Lower leg skin (tissue), 4 donors: ENCODE data around the gene LIFR. TPM values are rescaled to one million over a fixed set of nuclear protein-coding genes. Genes with fewer than 3 reads are reported as not detected.

Experiments used
- DNase-seq, 2 donors: peaks; one replicate each; pipeline ENCODE4 v3.0.0-alpha.2; 2019; ENCODE audit warnings: low spot score in 2 of 2
- H3K4me3 ChIP-seq: fragments of 200-600 bp; sonication (generic); 2 replicates; pipeline ENCODE4 v1.5.1; 2017; ENCODE audit warnings: mild to moderate bottlenecking, low read depth; ENCODE audit not compliant: poor library complexity, severe bottlenecking
- CTCF ChIP-seq, 3 donors: fragments of 450-650 bp; IDR thresholded peaks; one replicate each; pipeline ENCODE4 v1.5.1; 2016; ENCODE audit warnings: antibody characterized with exemption in 3 of 3, mild to moderate bottlenecking in 3 of 3, moderate library complexity in 2 of 3
- POLR2A ChIP-seq, 2 donors: fragments of 450-650 bp; IDR thresholded peaks; one replicate each; pipeline ENCODE4 v1.6.1; 2016 to 2017; ENCODE audit warnings: antibody characterized with exemption in 2 of 2, mild to moderate bottlenecking in 1 of 2, moderate library complexity in 1 of 2
- WGBS, 2 donors: methylation state at CpG; one replicate each; pipeline ENCODE4 v1.1.5; 2018; 5-methylcytosine and 5-hydroxymethylcytosine counted together
- intact Hi-C: fragments of 100-400 bp; cut with DNase I; formaldehyde crosslinking; loops from one replicate; pipeline ENCODE4 v1.15.0; 2023; ENCODE audit warnings: low total_unique reads
- total RNA-seq, 4 donors: library from RNA; depleted of rRNA; stranded (reverse); fragments of >200 nt; gene quantifications; one replicate each; pipeline ENCODE4 v1.1.0, GENCODE V29; 2016

LIFR gene
- total RNA-seq, 4 donors from 2014 or later, result 28.3 to 70.6 (median 42.1) TPM

DNA sequence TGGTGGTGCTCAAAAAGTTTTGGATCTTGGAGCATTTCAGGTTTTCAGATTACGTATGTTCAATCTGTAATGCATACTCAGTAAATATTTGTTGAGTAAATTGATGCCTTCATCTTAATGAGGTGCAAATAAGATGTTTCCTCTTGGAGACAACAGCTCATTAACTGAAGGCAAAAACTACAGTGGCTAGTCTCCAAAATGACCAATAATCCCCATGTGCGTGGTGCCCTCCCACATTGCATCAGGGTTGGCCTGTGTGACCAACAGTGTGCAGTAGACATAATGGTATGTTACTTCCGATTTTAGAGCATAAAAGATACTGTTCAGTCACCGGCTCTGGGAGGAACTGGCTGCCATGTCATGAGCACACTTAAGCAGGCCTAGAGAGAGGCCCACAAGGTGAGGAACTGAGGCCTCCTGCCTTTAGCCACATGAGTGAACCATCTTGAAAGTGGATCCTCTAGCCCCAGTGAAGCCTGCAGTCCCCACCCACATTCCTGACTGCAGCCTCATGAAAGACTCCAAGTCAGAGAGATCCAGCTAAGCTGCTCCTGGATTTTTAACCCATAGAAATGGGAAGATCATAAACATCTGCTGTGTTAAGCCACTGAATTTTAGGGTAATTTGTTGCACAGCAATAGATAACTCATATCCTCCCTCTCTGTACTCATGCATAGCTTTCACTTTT lies 55.7 kb downstream of the LIFR start:
- TF ChIP-seq POLR2A (IDR thresholded peaks at IDR 0.05) (no peak), CTCF (IDR thresholded peaks at IDR 0.05) (no peak)
- 84 to 95% methylated on average over 4 of the region's 4 CpGs for WGBS, 2 donors
- intact Hi-C loops, result no loop called here
- no peak for DNase-seq
- H3K4me3 ChIP-seq, result no peak overlapping the region

- WGBS, 2 donors, result 83 to 95% methylated on average over 2 of the region's 2 CpGs
- DNase-seq, result no peak
- no peak overlapping the region for H3K4me3 ChIP-seq
- intact Hi-C loops, result no loop called here
- no peak for TF ChIP-seq CTCF (IDR thresholded peaks at IDR 0.05)
- no peak for TF ChIP-seq POLR2A (IDR thresholded peaks at IDR 0.05)
Observed at GRCh38 chr5:38497946-38498345, 58.5 kb downstream of the LIFR start.

- 89% methylated on average over 7 of the region's 7 CpGs for WGBS, 2 donors
- TF ChIP-seq CTCF (IDR thresholded peaks at IDR 0.05) (no peak), POLR2A (IDR thresholded peaks at IDR 0.05) (no peak)
- no peak overlapping the region for H3K4me3 ChIP-seq
- intact Hi-C loops, result no loop called here
- DNase-seq, result no peak
Observed at GRCh38 chr5:38494763-38495162, 61.7 kb downstream of the LIFR start.

- H3K4me3 ChIP-seq, result no peak overlapping the region
- WGBS, 2 donors, result 90 to 93% methylated on average over 6 of the region's 6 CpGs
- DNase-seq, result no peak
- no peak for TF ChIP-seq POLR2A (IDR thresholded peaks at IDR 0.05)
- TF ChIP-seq CTCF (IDR thresholded peaks at IDR 0.05), result no peak
- intact Hi-C loops, result no loop called here
Observed at GRCh38 chr5:38494175-38494574, 62.3 kb downstream of the LIFR start.

DNA sequence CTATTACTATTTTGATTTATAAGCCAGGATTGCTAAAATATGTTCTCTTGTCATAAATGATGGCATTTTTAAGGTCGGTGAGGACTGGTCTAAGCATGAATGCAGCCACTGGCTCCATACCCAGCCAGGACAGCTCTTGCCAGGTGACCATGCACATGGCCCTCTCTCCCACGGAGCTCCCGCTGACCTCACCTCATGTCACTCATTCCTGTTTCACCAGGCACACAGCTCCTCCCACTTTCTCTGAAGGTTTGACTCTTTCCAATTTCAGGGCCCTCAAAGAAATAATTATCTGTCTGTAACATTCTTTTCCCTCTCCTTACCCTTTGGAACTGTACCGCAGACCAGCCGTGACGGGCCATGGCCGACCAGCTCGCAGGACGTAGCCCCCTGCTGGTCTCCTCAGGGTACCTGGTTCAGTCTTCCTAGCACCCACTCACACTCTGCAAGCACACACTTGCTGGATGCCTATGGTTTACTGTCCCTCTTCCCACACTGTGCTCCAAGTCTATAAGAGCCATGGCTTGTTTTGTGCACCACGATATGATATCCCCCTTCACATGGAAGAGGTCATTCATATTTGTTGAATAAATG lies 72.5 kb downstream of the LIFR start:
- TF ChIP-seq CTCF (IDR thresholded peaks at IDR 0.05), result no peak
- H3K4me3 ChIP-seq, result no peak overlapping the region
- intact Hi-C loops, result no loop called here
- no peak for DNase-seq
- 96% methylated on average over 10 of the region's 10 CpGs for WGBS, 2 donors
